ENCODE results near the gene SLC9A5. TPM values are rescaled to one million over a fixed set of nuclear protein-coding genes. Genes with fewer than 3 reads are reported as not detected.
A peak's percentile ranks its signal among the peaks of the same experiment; 100 is the strongest.

Gene SLC9A5
- 13.5 TPM for total RNA-seq

- peak in 2 of 3 experiments; percentile 23 to 50 for TF ChIP-seq CTCF (IDR thresholded peaks at IDR 0.05)
- H3K27me3 ChIP-seq: peaks cover 6% of the 10 kb centered on the region
- H3K4me1 ChIP-seq: peaks cover 28 to 31% of the 10 kb centered on the region in 2 donors
- H3K9me3 ChIP-seq: no peaks in the 10 kb centered on the region
- H3K27ac ChIP-seq: peak within 1 kb of the TSS in 1 of 2 donors; percentile 40
- H3K36me3 ChIP-seq: no peaks in the 10 kb centered on the region
- no peak for DNase-seq (ENCODE audit: low spot score in 2 of 2)
- intact Hi-C loops (cut with DNase I): loop anchor here (10.0 kb wide), 3 partner anchors 416 to 596 kb away; partner anchors contain the start of genes ACD, C16orf86, CENPT and ENKD1
- peak within 1 kb of the TSS; percentile 69 to 71 for H3K4me3 ChIP-seq
These were observed at the start of gene SLC9A5 for GRCh38 chr16:67248401-67249177. Gene SLC9A5 (plus strand): TSS chr16:67248979. CDS start chr16:67249015, 36 bp downstream.

DNA sequence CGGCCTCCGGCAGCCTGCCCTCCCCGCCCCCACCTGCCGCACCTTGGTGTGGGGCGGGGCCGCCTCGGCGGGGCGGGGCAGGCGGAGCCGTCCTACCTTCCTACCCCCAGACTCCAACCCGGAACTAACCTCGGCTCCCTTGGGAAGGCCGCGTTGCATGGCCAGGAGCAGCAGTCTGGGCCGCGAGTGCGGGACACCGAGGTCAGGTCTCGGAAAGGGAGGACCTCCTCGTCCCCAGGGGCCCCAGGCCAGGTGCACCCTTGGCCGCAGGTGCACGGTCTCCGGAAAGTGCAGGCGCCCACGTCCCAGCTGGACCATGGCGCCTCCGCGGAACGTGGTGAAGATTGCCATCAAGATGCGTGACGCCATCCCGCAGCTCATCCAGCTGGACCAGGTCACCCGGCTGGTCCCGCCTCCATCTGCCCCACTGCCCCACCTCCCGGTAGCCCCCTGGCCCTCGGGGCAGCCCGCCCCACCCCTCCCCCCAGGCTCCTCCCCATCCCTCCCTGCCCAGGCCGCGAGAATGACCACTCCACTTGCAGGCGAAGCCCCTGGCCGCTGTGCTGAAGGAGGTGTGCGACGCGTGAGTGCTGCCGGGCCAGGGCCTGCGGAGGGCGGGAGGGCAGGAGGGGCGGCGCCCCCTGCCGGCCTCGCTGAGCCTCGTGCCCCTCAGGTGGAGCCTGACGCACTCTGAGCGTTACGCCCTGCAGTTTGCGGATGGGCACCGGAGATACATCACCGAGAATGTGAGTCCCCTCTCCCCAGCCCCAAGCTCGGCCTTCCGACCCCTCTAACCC, 49.6 kb upstream of the SLC9A5 start, which contains the start of gene ELMO3:
Gene ELMO3 (plus strand): TSS at position 121 of the 797 bp plus-strand sequence. CDS start 196 bp downstream, at position 317.
- H3K4me1 ChIP-seq: peaks cover 0 to 3% of the 10 kb centered on the region in 2 donors
- no peak within 1 kb of the TSS for H3K4me3 ChIP-seq
- TF ChIP-seq CTCF (IDR thresholded peaks at IDR 0.05): no peak
- intact Hi-C loops (cut with DNase I): no loop called here
- no peak for DNase-seq (ENCODE audit: low spot score in 2 of 2)
- H3K27ac ChIP-seq: no peak within 1 kb of the TSS
- H3K27me3 ChIP-seq: no peaks in the 10 kb centered on the region
- H3K9me3 ChIP-seq: no peaks in the 10 kb centered on the region
- peaks cover 60 to 76% of the 10 kb centered on the region in 2 donors for H3K36me3 ChIP-seq

DNA sequence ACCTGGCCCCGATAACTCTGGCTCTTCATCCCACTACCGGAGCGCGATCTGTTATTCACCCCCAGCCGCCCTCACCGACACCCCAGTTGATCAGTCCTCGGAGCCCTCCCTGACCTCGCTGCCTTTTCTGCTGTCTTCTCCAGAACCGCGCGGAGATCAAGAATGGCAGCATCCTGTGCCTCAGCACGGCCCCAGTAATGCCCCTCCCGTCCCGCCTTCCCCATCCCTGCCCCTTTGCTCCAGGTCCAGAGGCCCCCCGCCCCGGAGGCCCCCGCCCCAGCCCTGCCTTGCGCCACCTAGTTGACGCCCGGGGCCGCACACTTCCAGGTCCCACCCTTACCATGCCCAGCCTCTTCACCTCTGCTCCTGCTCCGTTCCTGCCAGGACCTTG, 49.0 kb upstream of the SLC9A5 start:
- no peak for TF ChIP-seq CTCF (IDR thresholded peaks at IDR 0.05)
- Histone ChIP-seq H3K36me3 (peaks cover 56 to 71% of the 10 kb centered on the region in 2 donors), H3K4me1 (peaks cover 0 to 3% of the 10 kb centered on the region in 2 donors), H3K4me3 (no peak overlapping the region), H3K27ac (no peak overlapping the region), H3K27me3 (no peaks in the 10 kb centered on the region), H3K9me3 (no peaks in the 10 kb centered on the region)
- no peak for DNase-seq (ENCODE audit: low spot score in 2 of 2)
- intact Hi-C loops (cut with DNase I): no loop called here

- H3K4me3 ChIP-seq: no peak overlapping the region
- no peaks in the 10 kb centered on the region for H3K27me3 ChIP-seq
- TF ChIP-seq CTCF (IDR thresholded peaks at IDR 0.05): no peak
- no peak for DNase-seq (ENCODE audit: low spot score in 2 of 2)
- peaks cover 49 to 64% of the 10 kb centered on the region in 2 donors for H3K36me3 ChIP-seq
- no peak overlapping the region for H3K27ac ChIP-seq
- intact Hi-C loops (cut with DNase I): no loop called here
- peaks cover 0 to 3% of the 10 kb centered on the region in 2 donors for H3K4me1 ChIP-seq
- H3K9me3 ChIP-seq: no peaks in the 10 kb centered on the region
These were observed 48.3 kb upstream of the SLC9A5 start for GRCh38 chr16:67200491-67200890.

GRCh38 chr16:67201411-67202345, 47.1 kb upstream of the SLC9A5 start:
- intact Hi-C loops (cut with DNase I): no loop called here
- H3K27ac ChIP-seq: no peak overlapping the region
- DNase-seq (ENCODE audit: low spot score in 2 of 2): no peak

More at GRCh38 chr16:67201411-67202345, 47.1 kb upstream of the SLC9A5 start:
- H3K4me1 ChIP-seq: peaks cover 0 to 3% of the 10 kb centered on the region in 2 donors
- no peaks in the 10 kb centered on the region for H3K27me3 ChIP-seq
- no peak overlapping the region for H3K4me3 ChIP-seq
- H3K9me3 ChIP-seq: no peaks in the 10 kb centered on the region
- H3K36me3 ChIP-seq: peaks cover 37 to 52% of the 10 kb centered on the region in 2 donors
- no peak for TF ChIP-seq CTCF (IDR thresholded peaks at IDR 0.05)
